Measurements from ENCODE around the gene JMY. TPM values are rescaled to one million over a fixed set of nuclear protein-coding genes. Genes with fewer than 3 reads are reported as not detected.
"Not testable (repeated sequence)": the region's sequence is repeated elsewhere in the genome, so short reads cannot be mapped to it uniquely, and the experiment has no call there.

The JMY gene
- total and polyA plus RNA-seq, 2 experiments from 2014 or later = 2.0 to 11.7 TPM

DNA sequence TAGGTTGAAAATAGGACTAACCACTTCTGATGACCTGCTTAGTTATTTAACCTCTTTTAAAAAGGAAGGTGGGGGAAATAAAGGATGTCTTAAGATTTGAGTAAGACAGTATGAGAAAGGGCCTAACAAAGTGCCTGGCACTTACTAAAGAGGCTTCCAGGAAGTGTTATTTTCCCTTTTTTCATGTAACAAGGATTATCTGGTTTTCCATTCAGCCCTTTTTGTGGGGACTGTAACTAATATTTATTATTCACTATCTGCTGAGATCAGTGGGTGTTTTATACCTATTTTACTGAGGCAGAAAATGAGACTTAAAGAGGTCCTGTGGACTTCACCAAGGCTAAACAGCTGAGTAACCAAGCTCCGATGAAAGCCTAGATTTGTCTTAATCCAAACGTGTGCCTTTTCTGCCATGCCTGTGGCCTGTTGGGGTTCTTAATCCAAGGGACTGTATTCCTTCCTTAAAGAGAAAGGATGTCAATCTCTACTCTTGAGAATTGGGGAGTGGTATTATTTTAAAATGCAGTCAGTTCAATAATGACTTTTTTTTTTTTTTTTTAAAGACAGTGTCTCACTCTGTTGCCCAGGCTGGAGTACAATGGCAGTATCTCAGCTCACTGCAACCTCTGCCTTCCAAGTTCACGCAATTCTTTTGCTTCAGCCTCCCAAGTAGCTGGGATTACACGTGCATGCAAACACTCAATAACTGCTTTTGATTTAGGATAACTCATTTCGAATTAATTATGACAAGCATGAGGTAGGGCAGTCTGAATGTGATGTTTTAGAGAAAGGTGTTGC, 6.5 kb downstream of the JMY start:
- Histone ChIP-seq H3K27me3 (no peaks in the 10 kb centered on the region), H3K9me2 (replicated peaks; ENCODE audit: insufficient read depth) (no peaks in the 10 kb centered on the region), H3K4me1 (ENCODE audit: insufficient read depth) (peaks cover 6% of the 10 kb centered on the region), H3K4me3 (no peak overlapping the region), H3K79me2 (peaks cover 99% of the 10 kb centered on the region), H3K27ac (no peak overlapping the region), H3K9me3 (ENCODE audit: low read depth) (no peaks in the 10 kb centered on the region), H2AFZ (no peak overlapping the region), H4K20me1 (ENCODE audit: insufficient read depth, poor library complexity, severe bottlenecking) (peaks cover 70% of the 10 kb centered on the region), H3K4me2 (no peak overlapping the region), H3K36me3 (replicated peaks; ENCODE audit: insufficient read depth, low read depth) (no peaks in the 10 kb centered on the region)
- TF ChIP-seq CTCF (IDR thresholded peaks at IDR 0.05; ENCODE audit: poor library complexity) (no peak), EZH2phosphoT487 (IDR thresholded peaks at IDR 0.05; ENCODE audit: low read depth, severe bottlenecking, unreplicated experiment) (no peak), EZH2 (IDR thresholded peaks at IDR 0.05; ENCODE audit: borderline replicate concordance) (no peak)
- no peak for DNase-seq (ENCODE audit: low spot score)
- 77% methylated on average over 5 of the region's 5 CpGs for WGBS (ENCODE audit: low lambda C conversion rate, missing lambda C conversion rate)

- WGBS (ENCODE audit: low lambda C conversion rate, missing lambda C conversion rate) = 100% methylated on average over 1 of the region's 1 CpG
- no peaks in the 10 kb centered on the region for H3K9me2 ChIP-seq (replicated peaks; ENCODE audit: insufficient read depth)
- no peaks in the 10 kb centered on the region for H3K9me3 ChIP-seq (ENCODE audit: low read depth)
- H3K79me2 ChIP-seq = peaks cover 100% of the 10 kb centered on the region
- H3K27ac ChIP-seq = no peak overlapping the region
- no peak overlapping the region for H3K4me3 ChIP-seq
- peaks cover 66% of the 10 kb centered on the region for H4K20me1 ChIP-seq (ENCODE audit: insufficient read depth, poor library complexity, severe bottlenecking)
- H3K27me3 ChIP-seq = no peaks in the 10 kb centered on the region
- H2AFZ ChIP-seq = no peak overlapping the region
- H3K4me1 ChIP-seq (ENCODE audit: insufficient read depth) = peaks cover 6% of the 10 kb centered on the region
- no peak overlapping the region for H3K4me2 ChIP-seq
- no peaks in the 10 kb centered on the region for H3K36me3 ChIP-seq (replicated peaks; ENCODE audit: insufficient read depth, low read depth)
- TF ChIP-seq EZH2 (IDR thresholded peaks at IDR 0.05; ENCODE audit: borderline replicate concordance) (no peak), CTCF (IDR thresholded peaks at IDR 0.05; ENCODE audit: poor library complexity) (no peak), EZH2phosphoT487 (IDR thresholded peaks at IDR 0.05; ENCODE audit: low read depth, severe bottlenecking, unreplicated experiment) (no peak)
- no peak for DNase-seq (ENCODE audit: low spot score)
These were observed 7.3 kb downstream of the JMY start for GRCh38 chr5:79243224-79243623.

GRCh38 chr5:79254067-79254466, 18.1 kb downstream of the JMY start:
- Histone ChIP-seq H4K20me1 (ENCODE audit: insufficient read depth, poor library complexity, severe bottlenecking) (peaks cover 33% of the 10 kb centered on the region), H3K79me2 (peaks cover 74% of the 10 kb centered on the region)
- H2AFZ ChIP-seq; H3K27ac ChIP-seq; H3K36me3 ChIP-seq (replicated peaks; ENCODE audit: insufficient read depth, low read depth); H3K27me3 ChIP-seq; H3K4me1 ChIP-seq (ENCODE audit: insufficient read depth); DNase-seq (ENCODE audit: low spot score); H3K9me3 ChIP-seq (ENCODE audit: low read depth); H3K4me2 ChIP-seq; H3K9me2 ChIP-seq (replicated peaks; ENCODE audit: insufficient read depth); H3K4me3 ChIP-seq: not testable (repeated sequence)
- 57% methylated on average over 8 of the region's 8 CpGs for WGBS (ENCODE audit: low lambda C conversion rate, missing lambda C conversion rate)

GRCh38 chr5:79255786-79256557, 20.0 kb downstream of the JMY start:
- no peaks in the 10 kb centered on the region for H3K9me3 ChIP-seq (ENCODE audit: low read depth)
- 92% methylated on average over 5 of the region's 5 CpGs for WGBS (ENCODE audit: low lambda C conversion rate, missing lambda C conversion rate)
- peaks cover 69% of the 10 kb centered on the region for H3K79me2 ChIP-seq
- no peaks in the 10 kb centered on the region for H3K36me3 ChIP-seq (replicated peaks; ENCODE audit: insufficient read depth, low read depth)
- TF ChIP-seq EZH2phosphoT487 (IDR thresholded peaks at IDR 0.05; ENCODE audit: low read depth, severe bottlenecking, unreplicated experiment) (no peak), EZH2 (IDR thresholded peaks at IDR 0.05; ENCODE audit: borderline replicate concordance) (no peak), CTCF (IDR thresholded peaks at IDR 0.05; ENCODE audit: poor library complexity) (peak; percentile 46)
- no peak overlapping the region for H3K4me3 ChIP-seq
- H3K4me2 ChIP-seq = no peak overlapping the region
- H3K4me1 ChIP-seq (ENCODE audit: insufficient read depth) = peaks cover 3% of the 10 kb centered on the region
- H3K27ac ChIP-seq = no peak overlapping the region
- peak; percentile 59 for DNase-seq (ENCODE audit: low spot score)
- no peaks in the 10 kb centered on the region for H3K27me3 ChIP-seq
- H2AFZ ChIP-seq = no peak overlapping the region
- H4K20me1 ChIP-seq (ENCODE audit: insufficient read depth, poor library complexity, severe bottlenecking) = peaks cover 30% of the 10 kb centered on the region
- no peaks in the 10 kb centered on the region for H3K9me2 ChIP-seq (replicated peaks; ENCODE audit: insufficient read depth)
